Esophagus muscularis mucosa (tissue), 4 donors: Measurements from ENCODE around the gene FHOD1. TPM values are rescaled to one million over a fixed set of nuclear protein-coding genes. Genes with fewer than 3 reads are reported as not detected.

ENCODE experiments used
- DNase-seq: peaks from one replicate; pipeline ENCODE4 v3.0.0-alpha.2; 2017; ENCODE audit errors: extremely low spot score
- H3K27ac ChIP-seq, 4 donors: fragments of 200-600 bp; sonication (generic); replicated peaks in 1 of 4; 1 replicate in 3 of 4; 2 replicates in 1 of 4; pipeline ENCODE4 v1.5.1; 2016 to 2019; ENCODE audit warnings: mild to moderate bottlenecking in 1 of 4
- H3K27me3 ChIP-seq, 4 donors: fragments of 200-600 bp; sonication (generic); one replicate each; pipeline versions ENCODE4 v1.5.1 to v1.6.0; 2016 to 2019
- H3K36me3 ChIP-seq, 4 donors: fragments of 200-600 bp; sonication (generic); one replicate each; pipeline ENCODE4 v1.5.1; 2016 to 2019
- H3K4me1 ChIP-seq, 4 donors: fragments of 200-600 bp; sonication (generic); one replicate each; pipeline ENCODE4 v1.5.1; 2016 to 2019
- H3K4me3 ChIP-seq, 4 donors: fragments of 200-600 bp; sonication (generic); 1 replicate in 2 of 4; 2 replicates in 2 of 4; pipeline ENCODE4 v1.5.1; 2016 to 2019; ENCODE audit warnings: mild to moderate bottlenecking in 4 of 4, moderate library complexity in 1 of 4
- H3K9me3 ChIP-seq, 4 donors: fragments of 200-600 bp; sonication (generic); 1 replicate in 3 of 4; 2 replicates in 1 of 4; pipeline ENCODE4 v1.5.1; 2016 to 2019
- EP300 ChIP-seq: sonication (generic); formaldehyde crosslinking; IDR thresholded peaks from one replicate; pipeline ENCODE4 v1.6.1; 2017; ENCODE audit warnings: antibody characterized with exemption
- POLR2A ChIP-seq: fragments of 450-650 bp; IDR thresholded peaks from one replicate; pipeline ENCODE4 v1.6.1; 2017; ENCODE audit warnings: antibody characterized with exemption, moderate library complexity, mild to moderate bottlenecking, low read depth
- POLR2AphosphoS5 ChIP-seq, 2 donors: sonication (generic); formaldehyde crosslinking; IDR thresholded peaks; one replicate each; pipeline ENCODE4 v1.6.1; 2017; ENCODE audit warnings: antibody characterized with exemption in 2 of 2
- WGBS: methylation state at CpG from one replicate; pipeline ENCODE4 v1.1.5; 2018; 5-methylcytosine and 5-hydroxymethylcytosine counted together
- intact Hi-C: fragments of 100-400 bp; cut with DNase I; formaldehyde crosslinking; loops from one replicate; pipeline ENCODE4 v1.15.1; 2023
- total RNA-seq, 4 donors: library from RNA; depleted of rRNA; stranded (reverse); fragments of >200 nt; gene quantifications; one replicate each; pipeline versions ENCODE4 v1.1.0 to v1.2.1, GENCODE V29; 2016
- TF ChIP-seq, protein P1 (sequence below), 3 experiments: fragments of 200-600 bp in 2 of 3; fragments of 450-650 bp in 1 of 3; sonication (generic) in 2 of 3; IDR thresholded peaks; one replicate each; pipeline ENCODE4 v1.5.1; 2017 to 2019; ENCODE audit warnings: antibody characterized with exemption in 3 of 3, mild to moderate bottlenecking in 2 of 3, moderate library complexity in 1 of 3

FHOD1 gene
- total RNA-seq, 4 donors from 2014 or later, result 8.0 to 15.6 (median 10.0) TPM

DNA sequence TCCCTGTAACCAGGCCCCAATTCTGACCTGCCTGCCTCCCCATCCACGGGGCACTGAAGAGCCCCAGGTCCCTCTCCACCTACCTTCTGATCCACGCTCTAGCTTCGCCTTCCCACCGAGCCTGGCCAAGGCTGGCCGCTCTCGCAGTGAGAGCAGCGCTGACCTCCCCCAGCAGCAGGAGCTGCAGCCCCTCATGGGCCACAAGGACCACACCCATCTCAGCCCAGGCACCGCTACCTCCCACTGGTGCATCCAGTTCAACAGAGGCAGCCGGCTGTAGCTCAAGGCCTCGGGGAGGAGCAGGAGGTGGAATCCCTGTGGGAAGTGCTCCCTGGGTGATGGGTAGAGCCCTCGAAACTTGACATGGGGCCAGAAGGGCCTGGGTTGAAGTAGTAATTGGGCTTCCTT, 23.7 kb upstream of the FHOD1 start:
- Histone ChIP-seq H3K27ac (no peak overlapping the region), H3K36me3 (peaks cover 0 to 5% (median 0%) of the 10 kb centered on the region in 4 donors), H3K27me3 (peaks cover 0 to 12% (median 0%) of the 10 kb centered on the region in 4 donors), H3K9me3 (no peaks in the 10 kb centered on the region), H3K4me3 (no peak overlapping the region), H3K4me1 (no peaks in the 10 kb centered on the region)
- no peak for DNase-seq
- intact Hi-C loops, result no loop called here
- 95% methylated on average over 7 of the region's 11 CpGs for WGBS
- TF ChIP-seq, protein P1, sequence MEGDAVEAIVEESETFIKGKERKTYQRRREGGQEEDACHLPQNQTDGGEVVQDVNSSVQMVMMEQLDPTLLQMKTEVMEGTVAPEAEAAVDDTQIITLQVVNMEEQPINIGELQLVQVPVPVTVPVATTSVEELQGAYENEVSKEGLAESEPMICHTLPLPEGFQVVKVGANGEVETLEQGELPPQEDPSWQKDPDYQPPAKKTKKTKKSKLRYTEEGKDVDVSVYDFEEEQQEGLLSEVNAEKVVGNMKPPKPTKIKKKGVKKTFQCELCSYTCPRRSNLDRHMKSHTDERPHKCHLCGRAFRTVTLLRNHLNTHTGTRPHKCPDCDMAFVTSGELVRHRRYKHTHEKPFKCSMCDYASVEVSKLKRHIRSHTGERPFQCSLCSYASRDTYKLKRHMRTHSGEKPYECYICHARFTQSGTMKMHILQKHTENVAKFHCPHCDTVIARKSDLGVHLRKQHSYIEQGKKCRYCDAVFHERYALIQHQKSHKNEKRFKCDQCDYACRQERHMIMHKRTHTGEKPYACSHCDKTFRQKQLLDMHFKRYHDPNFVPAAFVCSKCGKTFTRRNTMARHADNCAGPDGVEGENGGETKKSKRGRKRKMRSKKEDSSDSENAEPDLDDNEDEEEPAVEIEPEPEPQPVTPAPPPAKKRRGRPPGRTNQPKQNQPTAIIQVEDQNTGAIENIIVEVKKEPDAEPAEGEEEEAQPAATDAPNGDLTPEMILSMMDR (IDR thresholded peaks at IDR 0.05), result no peak
- TF ChIP-seq POLR2A (no peak), EP300 (no peak), POLR2AphosphoS5 (IDR thresholded peaks at IDR 0.05) (no peak)

- no peak overlapping the region for H3K27ac ChIP-seq
- DNase-seq, result no peak
- intact Hi-C loops, result no loop called here
- peaks cover 0 to 19% (median 0%) of the 10 kb centered on the region in 4 donors for H3K27me3 ChIP-seq
- no peaks in the 10 kb centered on the region for H3K4me1 ChIP-seq
- H3K36me3 ChIP-seq, result no peaks in the 10 kb centered on the region
- H3K9me3 ChIP-seq, result no peaks in the 10 kb centered on the region
- TF ChIP-seq, protein P1 (IDR thresholded peaks at IDR 0.05), result no peak
- TF ChIP-seq POLR2A (no peak), EP300 (no peak), POLR2AphosphoS5 (IDR thresholded peaks at IDR 0.05) (no peak)
- no peak overlapping the region for H3K4me3 ChIP-seq
- WGBS, result 72% methylated on average over 5 of the region's 5 CpGs
These were observed 22.5 kb upstream of the FHOD1 start for GRCh38 chr16:67269766-67270165.

- no peaks in the 10 kb centered on the region for H3K4me1 ChIP-seq
- WGBS, result 62% methylated on average over 5 of the region's 5 CpGs
- no peak for DNase-seq
- peaks cover 0 to 34% (median 0%) of the 10 kb centered on the region in 4 donors for H3K27me3 ChIP-seq
- H3K36me3 ChIP-seq, result no peaks in the 10 kb centered on the region
- TF ChIP-seq POLR2A, result no peak
- TF ChIP-seq, protein P1 (IDR thresholded peaks at IDR 0.05), result no peak
- no peak for TF ChIP-seq POLR2AphosphoS5 (IDR thresholded peaks at IDR 0.05)
- TF ChIP-seq EP300, result no peak
- no peak overlapping the region for H3K4me3 ChIP-seq
- H3K27ac ChIP-seq, result no peak overlapping the region
- no peaks in the 10 kb centered on the region for H3K9me3 ChIP-seq
- intact Hi-C loops, result no loop called here
These were observed 20.9 kb upstream of the FHOD1 start for GRCh38 chr16:67268136-67268579.

GRCh38 chr16:67265834-67266233, 18.6 kb upstream of the FHOD1 start:
- Histone ChIP-seq H3K27me3 (peaks cover 0 to 40% (median 0%) of the 10 kb centered on the region in 4 donors), H3K4me3 (no peak overlapping the region), H3K27ac (no peak overlapping the region), H3K9me3 (no peaks in the 10 kb centered on the region), H3K4me1 (peaks cover 0 to 2% (median 0%) of the 10 kb centered on the region in 4 donors), H3K36me3 (no peaks in the 10 kb centered on the region)
- intact Hi-C loops, result no loop called here
- no peak for TF ChIP-seq POLR2A
- TF ChIP-seq EP300, result no peak
- no peak for TF ChIP-seq POLR2AphosphoS5 (IDR thresholded peaks at IDR 0.05)
- TF ChIP-seq, protein P1 (IDR thresholded peaks at IDR 0.05), result no peak
- 76% methylated on average over 5 of the region's 8 CpGs for WGBS
- DNase-seq, result no peak

DNA sequence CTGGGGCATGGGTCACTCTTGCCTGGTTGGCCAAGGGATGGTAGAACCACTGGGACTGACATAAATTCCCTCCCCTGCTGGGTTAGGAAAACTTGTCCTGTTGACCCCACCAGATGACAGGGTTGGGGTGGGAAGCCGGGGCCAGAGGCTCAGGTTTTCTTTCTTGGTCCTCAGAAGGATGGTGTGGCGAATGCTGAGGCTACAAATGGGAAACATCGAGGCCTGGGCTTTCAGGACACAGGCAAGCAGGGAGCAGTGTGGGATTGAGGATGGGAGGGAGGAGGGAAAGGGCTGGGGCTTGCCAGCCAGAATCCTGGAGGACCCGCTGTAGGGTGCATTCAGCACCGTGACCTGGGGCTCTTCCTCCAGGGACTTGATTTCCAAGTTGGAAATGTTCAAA, 17.6 kb upstream of the FHOD1 start:
- TF ChIP-seq POLR2A (no peak), POLR2AphosphoS5 (IDR thresholded peaks at IDR 0.05) (no peak), EP300 (no peak)
- TF ChIP-seq, protein P1 (IDR thresholded peaks at IDR 0.05), result no peak
- Histone ChIP-seq H3K27ac (no peak overlapping the region), H3K9me3 (no peaks in the 10 kb centered on the region), H3K36me3 (no peaks in the 10 kb centered on the region), H3K4me1 (peaks cover 0 to 3% (median 0%) of the 10 kb centered on the region in 4 donors), H3K4me3 (no peak overlapping the region), H3K27me3 (peaks cover 0 to 40% (median 0%) of the 10 kb centered on the region in 4 donors)
- no peak for DNase-seq
- intact Hi-C loops, result no loop called here
- 96% methylated on average over 5 of the region's 5 CpGs for WGBS
